HCT116 (cell line): ENCODE measurements around the gene DYNLRB2.

Experiments
- EZH2 ChIP-seq: fragments of 200-600 bp; sonication (generic); IDR thresholded peaks from 2 replicates; pipeline ENCODE4 v1.6.1; 2017; ENCODE audit warnings: antibody characterized with exemption, mixed run types
- EZH2phosphoT487 ChIP-seq: fragments of 200-600 bp; IDR thresholded peaks from 2 replicates; pipeline ENCODE4 v1.6.1; 2018; ENCODE audit warnings: antibody characterized with exemption, borderline replicate concordance
- FOSL1 ChIP-seq: IDR thresholded peaks from 2 replicates; pipeline ENCODE4 v1.6.1; 2012; ENCODE audit warnings: low read depth
- JUND ChIP-seq: IDR thresholded peaks from 2 replicates; pipeline ENCODE4 v1.6.1; 2012
- POLR2A ChIP-seq: IDR thresholded peaks from 2 replicates; pipeline ENCODE4 v1.7.0; 2011; ENCODE audit warnings: borderline replicate concordance; ENCODE audit not compliant: insufficient read depth, insufficient read length; ENCODE audit errors: extremely low read depth
- POLR2AphosphoS5 ChIP-seq: IDR thresholded peaks from 2 replicates; pipeline ENCODE4 v1.6.1; 2011; ENCODE audit warnings: mild to moderate bottlenecking, low read depth, low read length, moderate library complexity
- RAD21 ChIP-seq: IDR thresholded peaks from 2 replicates; pipeline ENCODE4 v1.6.1; 2012; ENCODE audit warnings: low read depth, mild to moderate bottlenecking
- SIN3A ChIP-seq: IDR thresholded peaks from 2 replicates; pipeline ENCODE4 v1.6.1; 2012; ENCODE audit warnings: low read depth
- SP1 ChIP-seq: IDR thresholded peaks from 2 replicates; pipeline ENCODE4 v1.6.1; 2012; ENCODE audit warnings: low read depth
- TF ChIP-seq, protein P1 (sequence below), 3 experiments: fragments of 200-600 bp in 1 of 3; sonication (generic) in 1 of 3; IDR thresholded peaks in 2 of 3; conservative IDR thresholded peaks in 1 of 3; 2 replicates each; pipeline ENCODE4 v1.5.1; 2012 to 2017; ENCODE audit warnings: low read depth in 2 of 3, low read length in 2 of 3, antibody characterized with exemption in 1 of 3, borderline replicate concordance in 1 of 3, control low read depth in 1 of 3, mild to moderate bottlenecking in 1 of 3, mixed read lengths in 1 of 3, mixed run types in 1 of 3, moderate library complexity in 1 of 3; ENCODE audit not compliant: insufficient read depth in 1 of 3
- TF ChIP-seq, protein P2 (sequence below): IDR thresholded peaks from 2 replicates; pipeline ENCODE4 v1.6.1; 2012; ENCODE audit warnings: low read depth
- TF ChIP-seq, protein P3 (sequence below): IDR thresholded peaks from 2 replicates; pipeline ENCODE4 v1.6.1; 2012

DNA sequence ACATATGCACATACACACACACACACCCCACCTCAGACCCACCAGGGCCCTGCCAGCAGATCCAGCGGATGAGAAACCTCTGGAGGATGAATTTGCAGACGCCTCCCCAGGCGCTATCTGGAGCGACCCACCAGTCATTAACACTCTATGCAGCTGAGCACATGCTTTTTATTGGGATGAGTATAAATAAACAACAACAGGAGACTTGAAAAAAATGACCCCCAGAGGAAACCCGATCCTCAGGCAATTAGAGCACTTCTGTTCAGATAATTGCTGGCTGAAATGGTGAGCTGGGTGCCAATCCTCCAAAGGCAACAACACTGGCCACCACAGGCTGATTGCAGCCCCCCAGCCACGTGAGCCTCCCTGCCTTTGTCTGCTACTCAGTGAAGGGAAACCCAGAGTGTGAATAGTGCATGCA, 32.9 kb downstream of the DYNLRB2 start:
- TF ChIP-seq, protein P1, sequence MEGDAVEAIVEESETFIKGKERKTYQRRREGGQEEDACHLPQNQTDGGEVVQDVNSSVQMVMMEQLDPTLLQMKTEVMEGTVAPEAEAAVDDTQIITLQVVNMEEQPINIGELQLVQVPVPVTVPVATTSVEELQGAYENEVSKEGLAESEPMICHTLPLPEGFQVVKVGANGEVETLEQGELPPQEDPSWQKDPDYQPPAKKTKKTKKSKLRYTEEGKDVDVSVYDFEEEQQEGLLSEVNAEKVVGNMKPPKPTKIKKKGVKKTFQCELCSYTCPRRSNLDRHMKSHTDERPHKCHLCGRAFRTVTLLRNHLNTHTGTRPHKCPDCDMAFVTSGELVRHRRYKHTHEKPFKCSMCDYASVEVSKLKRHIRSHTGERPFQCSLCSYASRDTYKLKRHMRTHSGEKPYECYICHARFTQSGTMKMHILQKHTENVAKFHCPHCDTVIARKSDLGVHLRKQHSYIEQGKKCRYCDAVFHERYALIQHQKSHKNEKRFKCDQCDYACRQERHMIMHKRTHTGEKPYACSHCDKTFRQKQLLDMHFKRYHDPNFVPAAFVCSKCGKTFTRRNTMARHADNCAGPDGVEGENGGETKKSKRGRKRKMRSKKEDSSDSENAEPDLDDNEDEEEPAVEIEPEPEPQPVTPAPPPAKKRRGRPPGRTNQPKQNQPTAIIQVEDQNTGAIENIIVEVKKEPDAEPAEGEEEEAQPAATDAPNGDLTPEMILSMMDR (IDR thresholded peaks at IDR 0.05 in 2 of 3, conservative IDR thresholded peaks at IDR 0.05 in 1 of 3; ENCODE audit: borderline replicate concordance in 1 of 3, insufficient read depth in 1 of 3, low read depth in 2 of 3, low read length in 2 of 3), result no peak
- TF ChIP-seq POLR2AphosphoS5 (no peak), SP1 (no peak), EZH2 (no peak), FOSL1 (no peak), RAD21 (no peak), JUND (no peak), EZH2phosphoT487 (no peak), SIN3A (no peak), POLR2A (no peak)
- TF ChIP-seq, protein P2, sequence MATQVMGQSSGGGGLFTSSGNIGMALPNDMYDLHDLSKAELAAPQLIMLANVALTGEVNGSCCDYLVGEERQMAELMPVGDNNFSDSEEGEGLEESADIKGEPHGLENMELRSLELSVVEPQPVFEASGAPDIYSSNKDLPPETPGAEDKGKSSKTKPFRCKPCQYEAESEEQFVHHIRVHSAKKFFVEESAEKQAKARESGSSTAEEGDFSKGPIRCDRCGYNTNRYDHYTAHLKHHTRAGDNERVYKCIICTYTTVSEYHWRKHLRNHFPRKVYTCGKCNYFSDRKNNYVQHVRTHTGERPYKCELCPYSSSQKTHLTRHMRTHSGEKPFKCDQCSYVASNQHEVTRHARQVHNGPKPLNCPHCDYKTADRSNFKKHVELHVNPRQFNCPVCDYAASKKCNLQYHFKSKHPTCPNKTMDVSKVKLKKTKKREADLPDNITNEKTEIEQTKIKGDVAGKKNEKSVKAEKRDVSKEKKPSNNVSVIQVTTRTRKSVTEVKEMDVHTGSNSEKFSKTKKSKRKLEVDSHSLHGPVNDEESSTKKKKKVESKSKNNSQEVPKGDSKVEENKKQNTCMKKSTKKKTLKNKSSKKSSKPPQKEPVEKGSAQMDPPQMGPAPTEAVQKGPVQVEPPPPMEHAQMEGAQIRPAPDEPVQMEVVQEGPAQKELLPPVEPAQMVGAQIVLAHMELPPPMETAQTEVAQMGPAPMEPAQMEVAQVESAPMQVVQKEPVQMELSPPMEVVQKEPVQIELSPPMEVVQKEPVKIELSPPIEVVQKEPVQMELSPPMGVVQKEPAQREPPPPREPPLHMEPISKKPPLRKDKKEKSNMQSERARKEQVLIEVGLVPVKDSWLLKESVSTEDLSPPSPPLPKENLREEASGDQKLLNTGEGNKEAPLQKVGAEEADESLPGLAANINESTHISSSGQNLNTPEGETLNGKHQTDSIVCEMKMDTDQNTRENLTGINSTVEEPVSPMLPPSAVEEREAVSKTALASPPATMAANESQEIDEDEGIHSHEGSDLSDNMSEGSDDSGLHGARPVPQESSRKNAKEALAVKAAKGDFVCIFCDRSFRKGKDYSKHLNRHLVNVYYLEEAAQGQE, result no peak
- TF ChIP-seq, protein P3, sequence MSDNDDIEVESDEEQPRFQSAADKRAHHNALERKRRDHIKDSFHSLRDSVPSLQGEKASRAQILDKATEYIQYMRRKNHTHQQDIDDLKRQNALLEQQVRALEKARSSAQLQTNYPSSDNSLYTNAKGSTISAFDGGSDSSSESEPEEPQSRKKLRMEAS, result no peak
